COLO668 (cell line): ENCODE results near the gene BOD1L1.

ENCODE experiments used
- DNase-seq: peaks from one replicate; lab custom pipeline; 2025; ENCODE audit not compliant: unreplicated experiment; lab: John Stamatoyannopoulos, UW

BOD1L1 gene

DNA sequence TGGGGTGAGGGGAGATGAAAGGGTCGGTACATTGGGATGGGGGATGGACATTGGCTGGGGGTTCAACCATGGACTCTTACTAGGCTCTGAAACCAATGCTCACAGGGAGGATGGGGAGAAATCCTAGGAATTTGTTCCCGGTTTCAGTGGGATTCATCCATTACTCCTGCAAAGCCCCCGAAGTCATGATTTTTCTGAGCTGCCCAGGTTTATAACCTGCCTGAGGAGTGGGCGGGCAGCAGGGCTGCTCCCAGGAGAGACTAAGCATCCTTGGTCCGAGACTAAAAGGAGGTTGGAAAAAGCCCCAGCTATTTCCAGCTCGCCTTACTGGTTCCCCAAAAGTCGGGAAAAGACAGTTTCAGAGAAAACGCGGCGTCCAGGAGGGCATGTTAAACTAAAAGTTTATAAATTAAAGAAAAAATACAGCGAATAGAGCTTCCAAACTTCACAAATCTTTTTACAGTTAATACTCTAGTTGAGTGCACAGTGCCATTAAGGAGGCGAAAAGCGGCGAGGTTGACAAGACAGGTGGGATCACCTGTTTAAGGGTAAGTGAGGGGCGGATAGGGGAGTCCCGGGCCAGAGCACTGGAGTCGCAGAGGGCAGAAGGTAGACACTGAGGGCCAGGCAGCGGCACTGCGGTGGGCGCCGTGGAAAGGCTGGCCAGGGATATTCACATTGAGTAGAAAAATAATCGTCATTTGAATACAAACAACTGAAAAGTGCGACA lies 86.9 kb downstream of the BOD1L1 start:
- no peak for DNase-seq

GRCh38 chr4:13539619-13540445 lies 87.7 kb downstream of the BOD1L1 start:
- no peak for DNase-seq

- no peak for DNase-seq
Measured at GRCh38 chr4:13539047-13539618, 88.4 kb downstream of the BOD1L1 start.

DNA sequence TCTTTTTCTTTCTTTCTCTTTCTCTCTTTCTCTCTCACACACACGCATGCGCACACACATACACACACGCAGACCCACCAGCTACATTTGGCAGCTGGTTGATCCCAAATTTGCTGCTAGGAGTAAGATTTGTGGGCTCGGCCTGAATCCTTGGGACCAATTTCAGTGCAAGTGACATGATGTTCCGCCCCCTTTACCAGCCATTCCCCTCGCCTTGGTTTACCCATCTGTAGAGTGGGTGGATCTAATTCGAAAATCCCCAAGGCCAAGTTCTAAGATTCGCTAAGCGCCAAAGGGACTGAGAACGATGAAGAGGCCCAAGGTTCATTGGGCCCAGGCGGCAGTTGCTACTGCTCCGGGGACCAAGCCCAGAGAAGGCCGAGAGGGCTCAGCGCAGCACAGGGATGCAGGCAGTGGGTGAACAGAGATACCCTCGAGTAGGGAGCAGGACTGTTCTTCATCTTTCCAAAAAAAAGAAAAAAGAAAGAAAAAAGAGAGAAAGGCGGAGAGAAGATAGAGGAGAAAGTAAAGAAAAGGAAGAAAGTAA lies 89.0 kb downstream of the BOD1L1 start:
- DNase-seq = no peak

- no peak for DNase-seq
Measured at GRCh38 chr4:13537832-13538177, 89.7 kb downstream of the BOD1L1 start.

- DNase-seq = no peak
Measured at GRCh38 chr4:13537011-13537831, 90.3 kb downstream of the BOD1L1 start.

GRCh38 chr4:13536607-13537006 lies 90.9 kb downstream of the BOD1L1 start:
- no peak for DNase-seq

GRCh38 chr4:13535708-13536361 lies 91.7 kb downstream of the BOD1L1 start:
- peak; percentile 20 for DNase-seq

DNA sequence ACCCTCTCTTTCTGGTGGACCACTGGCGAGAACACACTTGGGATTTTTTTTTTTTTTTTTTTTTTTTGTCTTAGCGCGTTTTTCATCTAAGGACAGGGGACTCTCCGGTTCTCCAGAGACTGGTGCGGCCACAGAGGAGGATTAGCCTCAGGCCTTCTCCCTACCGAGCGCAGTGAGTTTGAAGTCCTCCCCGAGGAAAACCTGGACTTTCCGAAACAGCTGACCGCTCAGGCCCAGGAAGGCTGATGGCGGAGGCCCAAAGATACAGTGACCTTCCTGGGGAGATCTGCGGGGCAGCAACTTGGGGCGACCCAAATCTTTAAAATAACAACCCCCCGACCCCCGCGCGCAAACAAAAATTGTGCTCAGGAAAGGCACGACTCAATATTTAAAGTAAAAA lies 92.4 kb downstream of the BOD1L1 start:
- DNase-seq = no peak

DNA sequence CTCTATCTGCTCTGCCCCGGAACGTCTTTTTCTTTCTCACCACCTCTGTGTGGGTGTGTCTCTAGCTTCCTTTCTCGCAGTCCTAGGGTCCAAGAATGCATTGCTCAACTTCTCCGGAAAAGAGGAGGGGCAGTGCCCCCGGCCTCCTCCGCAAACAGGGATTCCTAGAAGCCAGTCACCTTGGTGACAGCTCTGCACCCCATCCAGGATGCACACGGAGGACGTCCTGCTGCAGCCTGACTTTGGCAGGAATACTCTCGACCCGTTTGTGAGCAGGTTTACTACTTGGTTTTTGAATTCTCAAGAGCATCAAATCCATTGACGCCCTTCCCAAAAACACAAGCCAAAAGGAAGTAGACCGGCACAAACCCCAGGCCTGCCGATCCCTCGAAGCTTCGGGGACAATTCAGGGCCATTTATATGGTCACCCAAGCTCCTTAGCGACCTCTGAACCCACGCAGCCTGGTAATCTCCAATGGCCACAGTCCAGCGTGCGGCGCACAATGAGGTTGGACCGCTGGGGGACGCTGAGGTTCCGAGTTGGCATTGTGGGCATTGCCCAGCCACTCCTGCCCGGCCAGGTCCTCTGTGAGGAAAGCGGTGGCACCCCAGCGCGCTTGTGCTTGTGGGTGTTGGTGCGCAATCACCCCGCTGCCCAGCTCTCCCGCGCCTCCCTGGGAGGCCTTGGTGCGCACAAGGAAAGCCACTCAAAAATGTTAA lies 93.0 kb downstream of the BOD1L1 start:
- DNase-seq = peak; percentile 21

DNA sequence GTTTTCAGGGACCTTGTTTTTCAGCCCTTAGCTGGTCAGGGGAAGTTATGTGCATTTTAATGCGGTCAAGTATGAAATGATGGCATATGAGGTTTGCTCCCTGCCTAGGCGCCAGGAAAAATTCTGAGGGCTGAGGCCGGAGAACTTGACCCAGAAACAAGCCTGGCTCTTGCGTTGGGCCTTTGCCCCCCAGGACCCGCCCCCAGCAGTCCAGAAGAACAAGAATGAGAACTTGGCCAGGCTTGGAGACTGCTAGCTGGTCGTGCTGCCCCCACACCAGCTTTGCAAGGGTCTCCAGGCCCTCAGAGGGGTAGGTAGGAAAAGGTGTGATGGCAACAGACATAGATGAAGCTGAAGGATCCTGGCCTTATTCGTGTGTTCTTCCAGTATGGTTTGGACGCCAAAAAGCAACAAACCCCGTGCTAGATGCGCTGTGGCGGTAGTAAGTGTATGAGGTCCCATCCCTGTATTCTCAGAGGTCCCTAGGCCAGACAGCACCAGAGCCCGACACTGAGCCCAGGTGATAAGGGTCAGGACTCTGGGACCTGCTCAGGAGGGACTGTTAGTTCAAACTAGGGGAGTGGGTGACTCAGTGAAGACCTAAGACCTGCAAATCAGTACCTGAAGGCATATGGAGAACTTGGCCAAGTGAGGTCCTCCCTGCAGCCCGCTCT lies 93.7 kb downstream of the BOD1L1 start:
- no peak for DNase-seq

DNA sequence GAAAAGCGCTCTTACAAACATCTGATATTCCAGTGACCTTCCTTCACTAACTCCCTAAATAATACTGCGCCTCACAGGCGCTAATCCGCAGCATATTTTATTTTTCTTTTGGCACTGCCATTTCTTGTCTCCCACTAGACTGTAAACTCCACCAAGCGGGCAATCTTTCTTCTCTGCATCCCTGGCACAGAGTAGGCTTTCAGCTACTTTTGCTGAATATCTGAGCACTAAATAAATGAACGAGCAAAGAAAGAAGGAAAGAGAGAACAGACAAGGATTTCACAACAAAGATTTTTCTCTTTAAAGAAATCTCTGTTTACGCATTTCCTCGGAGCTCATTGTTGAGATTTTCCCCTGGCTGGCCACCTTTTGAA lies 95.9 kb downstream of the BOD1L1 start:
- DNase-seq = no peak

- no peak for DNase-seq
Measured at GRCh38 chr4:13530823-13531624, 96.5 kb downstream of the BOD1L1 start.

- no peak for DNase-seq
Measured at GRCh38 chr4:13529128-13529919, 98.2 kb downstream of the BOD1L1 start.

DNA sequence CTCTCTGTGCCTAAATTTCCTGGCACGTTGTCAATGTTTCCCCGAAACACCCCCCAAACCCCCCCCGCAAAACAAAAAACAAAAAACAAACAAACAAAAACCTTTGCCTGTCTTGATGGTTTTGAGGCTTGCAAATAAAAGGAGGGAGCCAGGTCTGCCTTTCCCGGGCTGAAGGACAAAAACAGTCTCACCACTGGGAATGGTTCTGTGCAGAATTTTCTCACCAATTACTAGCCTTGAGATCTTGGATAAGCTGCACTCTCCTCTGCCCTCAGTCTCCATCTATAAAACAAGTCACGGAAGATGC lies 98.8 kb downstream of the BOD1L1 start:
- DNase-seq = no peak

- DNase-seq = peak; percentile 16
Measured at GRCh38 chr4:13527981-13528820, 99.3 kb downstream of the BOD1L1 start.
